Mammary epithelial cell (primary cell): Measurements from ENCODE around the gene ABHD4.

Source experiments
- EZH2 ChIP-seq: IDR thresholded peaks from 2 replicates; pipeline ENCODE4 v1.6.1; 2012; ENCODE audit warnings: low read length, inconsistent platforms, borderline replicate concordance
- TF ChIP-seq, protein P1 (sequence below), 2 donors: IDR thresholded peaks in 1 of 2; conservative IDR thresholded peaks in 1 of 2; 2 replicates each; pipeline ENCODE4 v1.5.1; 2011 to 2012; ENCODE audit warnings: inconsistent platforms in 2 of 2, low read length in 2 of 2, mild to moderate bottlenecking in 2 of 2, control low read depth in 1 of 2, low read depth in 1 of 2; ENCODE audit not compliant: insufficient read depth in 1 of 2; ENCODE audit errors: extremely low read depth in 1 of 2

DNA sequence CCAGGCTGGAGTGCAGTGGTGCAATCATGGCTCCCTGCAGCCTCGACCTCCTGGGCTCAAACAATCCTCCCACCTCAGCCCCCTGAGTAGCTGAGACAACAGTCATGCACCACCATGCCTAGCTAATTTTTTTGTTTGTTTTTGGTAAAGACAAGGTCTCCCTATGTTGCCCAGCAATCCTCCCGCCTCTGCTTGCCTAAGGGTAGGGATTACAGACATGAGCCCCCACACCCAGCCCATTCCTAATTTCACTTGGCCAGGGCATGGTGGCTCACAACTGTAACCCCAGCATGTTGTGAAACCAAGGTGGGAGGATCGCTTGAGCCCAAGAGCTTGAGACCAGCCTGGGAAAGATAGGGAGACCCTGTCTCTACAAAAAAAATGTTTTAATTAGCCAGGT lies 18.2 kb upstream of the ABHD4 start:
- TF ChIP-seq, protein P1, sequence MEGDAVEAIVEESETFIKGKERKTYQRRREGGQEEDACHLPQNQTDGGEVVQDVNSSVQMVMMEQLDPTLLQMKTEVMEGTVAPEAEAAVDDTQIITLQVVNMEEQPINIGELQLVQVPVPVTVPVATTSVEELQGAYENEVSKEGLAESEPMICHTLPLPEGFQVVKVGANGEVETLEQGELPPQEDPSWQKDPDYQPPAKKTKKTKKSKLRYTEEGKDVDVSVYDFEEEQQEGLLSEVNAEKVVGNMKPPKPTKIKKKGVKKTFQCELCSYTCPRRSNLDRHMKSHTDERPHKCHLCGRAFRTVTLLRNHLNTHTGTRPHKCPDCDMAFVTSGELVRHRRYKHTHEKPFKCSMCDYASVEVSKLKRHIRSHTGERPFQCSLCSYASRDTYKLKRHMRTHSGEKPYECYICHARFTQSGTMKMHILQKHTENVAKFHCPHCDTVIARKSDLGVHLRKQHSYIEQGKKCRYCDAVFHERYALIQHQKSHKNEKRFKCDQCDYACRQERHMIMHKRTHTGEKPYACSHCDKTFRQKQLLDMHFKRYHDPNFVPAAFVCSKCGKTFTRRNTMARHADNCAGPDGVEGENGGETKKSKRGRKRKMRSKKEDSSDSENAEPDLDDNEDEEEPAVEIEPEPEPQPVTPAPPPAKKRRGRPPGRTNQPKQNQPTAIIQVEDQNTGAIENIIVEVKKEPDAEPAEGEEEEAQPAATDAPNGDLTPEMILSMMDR (conservative IDR thresholded peaks at IDR 0.05 in 1 of 2, IDR thresholded peaks at IDR 0.05 in 1 of 2; ENCODE audit: extremely low read depth in 1 of 2, insufficient read depth in 1 of 2, low read depth in 1 of 2, low read length in 2 of 2): no peak
- TF ChIP-seq EZH2: no peak
